HG03342 (cell line): ENCODE results near the gene GALNT12.

Experiments used
- ATAC-seq: cut with Tn5 transposase; IDR thresholded peaks from one replicate; pipeline ENCODE4 v1.9.1; 2021; ENCODE audit warnings: mild to moderate bottlenecking, moderate library complexity; ENCODE audit not compliant: unreplicated experiment

GALNT12 gene

DNA sequence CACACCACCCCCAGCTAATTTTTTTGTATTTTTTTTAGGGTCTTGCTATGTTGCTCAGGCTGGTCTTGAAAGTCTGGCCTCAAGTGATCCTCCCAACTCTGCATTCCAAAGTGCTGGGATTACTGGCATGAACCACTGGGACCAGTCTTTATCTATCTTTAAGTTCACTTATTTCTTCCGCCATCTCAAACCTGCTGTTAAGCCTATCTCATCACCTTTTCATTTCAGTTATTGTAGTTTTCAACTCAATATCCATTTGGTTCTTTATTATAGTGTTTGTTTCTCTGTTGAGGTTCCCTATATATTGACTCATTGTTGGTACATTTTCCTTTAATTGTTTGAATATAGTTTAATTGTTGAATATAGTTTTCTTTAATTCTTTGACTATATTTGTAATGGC is 48.1 kb downstream of the GALNT12 start:
- no peak for ATAC-seq

DNA sequence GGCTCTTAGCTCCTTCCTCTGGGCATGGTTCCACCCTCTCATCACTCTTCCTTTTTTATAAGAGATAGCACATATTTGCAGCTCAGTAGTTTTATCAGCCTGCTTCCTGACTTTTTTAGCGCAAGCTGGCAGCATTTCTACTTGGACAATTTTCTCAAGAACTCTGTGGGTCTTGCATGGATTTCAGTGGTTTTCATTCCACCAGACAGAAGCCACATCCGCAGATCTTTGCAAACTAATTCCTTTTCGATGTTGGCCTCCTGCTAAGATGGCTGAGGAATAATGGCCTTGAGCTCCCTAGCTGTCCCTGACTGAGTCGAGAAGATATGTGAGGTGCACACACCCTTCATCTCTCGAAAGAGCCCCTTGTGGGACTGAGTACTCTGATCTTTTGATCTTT is 49.5 kb downstream of the GALNT12 start:
- no peak for ATAC-seq

DNA sequence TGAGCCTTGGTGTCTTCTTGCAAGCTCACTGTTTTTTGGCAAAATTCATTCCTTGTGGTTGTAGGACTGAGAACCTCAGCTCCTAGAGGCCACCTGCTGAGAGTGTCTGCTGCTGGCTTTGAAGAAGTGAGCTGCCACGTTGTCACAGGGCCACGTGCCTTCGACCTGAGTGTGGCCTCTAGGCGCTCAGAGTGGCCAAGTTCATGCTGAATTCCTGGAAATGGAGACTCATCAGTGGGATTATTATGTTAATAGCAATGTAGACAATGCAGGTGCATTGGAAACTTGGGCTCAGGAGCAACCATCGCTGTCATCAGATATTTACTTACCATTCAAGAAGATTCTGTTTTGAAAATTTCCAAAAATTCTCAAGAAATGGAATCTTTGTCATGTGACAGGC is 52.5 kb downstream of the GALNT12 start:
- no peak for ATAC-seq

DNA sequence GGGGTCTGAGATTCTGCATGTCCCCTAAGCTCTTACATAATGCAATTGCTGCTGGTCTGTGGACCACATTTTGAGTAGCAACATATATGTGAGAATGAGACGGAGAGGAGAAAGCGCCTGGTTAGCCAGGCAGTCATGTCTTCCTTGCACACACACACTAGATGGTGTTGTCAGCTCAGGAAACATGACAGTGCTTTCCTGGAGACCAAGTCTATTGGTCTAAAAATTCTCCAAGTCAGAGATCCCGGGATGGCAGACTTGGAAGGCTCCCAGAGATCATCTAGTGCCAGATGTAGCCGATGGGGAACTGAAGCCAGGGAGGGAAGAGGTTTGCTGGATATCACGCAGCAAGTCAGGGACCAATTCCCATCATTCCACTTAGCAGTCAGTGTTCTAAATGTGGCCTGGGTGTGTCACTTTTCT is 53.4 kb downstream of the GALNT12 start:
- no peak for ATAC-seq

DNA sequence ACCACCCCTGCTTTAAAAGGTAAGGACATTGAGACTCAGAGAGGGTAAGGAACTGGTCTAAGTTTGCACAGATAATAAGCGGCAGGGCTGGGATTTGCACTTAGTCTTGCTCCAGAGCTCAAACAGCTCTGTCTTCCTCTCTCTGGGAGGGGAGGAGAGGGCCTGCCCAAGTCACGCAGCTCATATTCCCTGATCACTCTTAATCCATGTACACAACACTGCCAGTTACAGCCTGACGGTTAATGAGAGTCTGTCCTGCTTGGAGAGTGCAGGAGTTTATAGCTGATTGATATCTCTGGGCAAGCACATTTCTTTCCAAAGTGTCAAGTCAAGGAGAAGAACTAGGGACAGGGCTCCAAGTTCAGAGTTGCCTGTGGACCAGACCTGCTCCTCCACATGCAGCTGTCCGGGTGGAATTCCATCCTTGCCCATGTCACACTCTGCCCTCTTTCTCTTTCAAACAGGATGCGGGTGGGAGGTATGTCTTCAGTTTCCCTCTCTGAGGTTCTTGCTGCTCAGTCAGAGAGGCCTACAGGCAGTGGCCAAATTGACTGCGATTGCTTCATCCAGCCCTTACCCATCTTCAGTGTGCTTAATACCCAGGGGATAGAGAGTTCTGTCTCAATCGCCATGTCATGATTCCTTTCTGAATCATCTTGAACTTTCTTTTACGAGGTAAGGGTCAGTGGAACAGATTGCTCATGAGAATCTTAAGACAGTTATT is 54.5 kb downstream of the GALNT12 start:
- ATAC-seq = no peak

DNA sequence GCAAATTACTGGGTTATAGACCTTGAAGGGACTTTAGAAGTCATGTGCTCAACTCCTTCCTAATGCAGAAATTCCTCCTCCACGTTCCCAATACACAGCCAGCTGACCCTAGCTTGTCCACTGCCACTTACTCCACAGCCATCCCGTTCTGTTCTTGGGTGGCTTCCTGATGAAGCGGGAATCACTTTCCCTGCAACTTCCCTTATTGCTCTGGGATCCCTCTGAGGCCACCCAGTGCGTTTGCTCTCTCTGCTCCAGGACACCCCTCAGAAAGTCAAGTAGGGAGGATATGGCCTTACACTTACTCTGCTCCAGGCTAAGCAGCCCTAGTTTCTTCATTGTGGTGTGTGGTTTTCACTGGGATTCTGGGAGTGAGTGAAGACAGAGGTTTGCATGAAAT is 55.5 kb downstream of the GALNT12 start:
- ATAC-seq = no peak

DNA sequence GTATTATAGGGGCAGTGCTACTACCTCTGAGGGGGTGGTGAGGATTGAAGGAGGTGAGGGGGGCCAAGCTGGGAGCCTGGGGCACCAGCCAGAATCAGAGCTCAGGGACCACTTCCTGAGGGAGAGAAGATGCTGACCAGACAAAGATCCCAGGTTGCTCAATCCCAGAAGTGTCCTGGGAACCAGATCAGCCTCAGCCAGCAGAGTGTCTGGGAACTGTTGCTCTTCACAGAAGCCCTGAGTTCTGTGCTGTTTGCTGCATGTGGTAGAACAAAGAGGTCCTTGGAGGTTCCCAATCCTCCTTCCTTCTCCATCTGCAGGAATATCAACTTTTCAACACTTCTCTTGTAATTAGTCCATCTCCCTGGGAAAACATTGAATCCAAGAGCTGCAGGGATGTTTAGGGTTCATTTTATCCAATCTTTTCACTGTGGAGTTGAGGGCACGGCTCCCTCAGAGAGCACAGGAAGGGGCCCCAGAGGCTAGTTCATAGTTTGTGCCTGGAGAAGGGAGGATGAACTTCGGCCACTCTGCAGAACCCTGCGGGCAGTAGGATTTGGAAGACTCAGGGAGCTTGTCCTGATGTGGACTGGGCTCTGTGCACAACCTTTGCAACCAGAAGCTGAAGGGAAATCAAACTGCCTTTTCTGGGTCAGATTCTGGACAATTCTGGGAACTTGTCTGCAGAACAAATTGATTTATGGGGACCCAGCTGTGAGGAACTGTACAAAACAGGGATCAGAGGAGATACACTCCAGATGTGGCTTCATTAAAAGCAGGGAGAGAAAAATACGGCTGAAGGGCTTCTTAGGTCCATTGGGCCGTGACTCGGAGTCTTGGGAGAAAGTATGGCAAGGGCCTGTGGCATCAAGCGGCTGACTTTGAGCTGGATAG is 57.1 kb downstream of the GALNT12 start:
- no peak for ATAC-seq

DNA sequence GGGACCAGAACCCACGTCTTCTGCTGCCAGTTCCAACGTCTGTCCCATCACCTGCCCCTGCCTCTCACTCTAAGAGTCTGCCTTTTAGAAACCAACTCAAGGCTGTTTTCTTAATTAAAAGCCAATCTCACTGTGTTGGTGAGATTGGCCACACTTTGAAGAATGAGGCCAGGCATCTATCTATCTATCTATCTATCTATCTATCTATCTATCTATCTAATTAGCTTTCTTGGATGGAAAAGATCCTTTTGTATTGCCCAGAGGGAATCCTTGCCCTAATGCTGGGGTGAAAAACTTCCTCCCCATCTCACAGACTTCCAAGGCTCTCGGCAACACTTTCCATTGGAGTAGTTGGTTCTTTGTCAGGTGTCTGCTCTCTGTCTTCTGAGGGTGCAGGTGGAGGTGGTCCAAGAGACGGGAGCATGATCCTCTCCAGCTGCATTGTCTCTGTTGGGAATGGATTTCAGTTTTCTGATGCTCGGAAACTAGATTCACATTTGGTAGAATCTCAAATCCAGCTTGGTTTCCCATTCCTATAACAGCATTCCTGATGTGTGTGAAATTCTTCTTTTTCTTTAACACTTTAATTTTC is 57.9 kb downstream of the GALNT12 start:
- no peak for ATAC-seq

DNA sequence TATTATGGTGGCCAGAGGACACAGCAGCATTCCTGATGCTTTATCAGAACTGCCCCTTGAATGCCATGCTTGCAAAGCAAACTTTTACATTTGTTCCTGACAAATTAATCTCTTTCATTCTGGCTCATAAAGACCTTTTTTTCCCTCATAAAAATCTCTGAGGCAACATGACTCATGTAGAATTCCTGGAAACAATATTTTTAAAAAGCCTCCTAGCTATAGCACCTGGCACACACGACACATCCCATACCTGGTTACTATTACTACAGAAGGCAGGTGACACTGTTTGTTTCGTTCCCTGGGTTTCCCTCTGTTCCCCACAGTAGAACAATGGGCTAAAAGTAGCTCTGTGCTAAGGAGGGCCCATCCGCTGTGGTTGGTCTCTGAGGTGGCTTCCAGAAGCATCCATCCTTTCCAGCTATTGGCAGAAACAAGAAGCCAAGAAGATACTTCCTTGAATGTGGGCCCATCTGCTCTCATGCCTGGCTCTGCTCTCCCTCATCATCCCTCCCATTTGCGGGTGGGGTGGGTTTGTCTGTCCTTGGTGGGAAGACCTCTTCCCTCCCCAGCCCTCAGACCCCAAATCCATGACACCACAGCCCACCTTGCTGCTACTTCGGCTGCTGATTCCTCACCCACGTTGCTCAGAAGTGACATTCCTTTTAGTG is 59.1 kb downstream of the GALNT12 start:
- ATAC-seq = no peak

DNA sequence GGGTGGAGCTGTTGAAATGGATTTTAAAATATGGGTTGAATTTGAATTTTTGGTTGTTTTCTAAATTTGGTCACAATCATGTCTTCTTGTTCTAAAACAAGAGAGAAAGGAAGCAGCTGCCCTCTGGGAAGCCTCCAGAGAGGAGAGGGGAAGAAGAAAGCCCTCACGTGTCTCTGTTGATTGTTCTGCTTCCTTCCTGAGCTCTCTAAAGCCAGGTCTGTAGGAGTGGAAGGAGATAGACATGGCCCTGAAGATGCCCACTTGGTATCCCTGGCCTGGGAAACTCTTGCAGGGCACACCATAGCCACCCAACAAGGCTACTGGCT is 59.6 kb downstream of the GALNT12 start:
- no peak for ATAC-seq

DNA sequence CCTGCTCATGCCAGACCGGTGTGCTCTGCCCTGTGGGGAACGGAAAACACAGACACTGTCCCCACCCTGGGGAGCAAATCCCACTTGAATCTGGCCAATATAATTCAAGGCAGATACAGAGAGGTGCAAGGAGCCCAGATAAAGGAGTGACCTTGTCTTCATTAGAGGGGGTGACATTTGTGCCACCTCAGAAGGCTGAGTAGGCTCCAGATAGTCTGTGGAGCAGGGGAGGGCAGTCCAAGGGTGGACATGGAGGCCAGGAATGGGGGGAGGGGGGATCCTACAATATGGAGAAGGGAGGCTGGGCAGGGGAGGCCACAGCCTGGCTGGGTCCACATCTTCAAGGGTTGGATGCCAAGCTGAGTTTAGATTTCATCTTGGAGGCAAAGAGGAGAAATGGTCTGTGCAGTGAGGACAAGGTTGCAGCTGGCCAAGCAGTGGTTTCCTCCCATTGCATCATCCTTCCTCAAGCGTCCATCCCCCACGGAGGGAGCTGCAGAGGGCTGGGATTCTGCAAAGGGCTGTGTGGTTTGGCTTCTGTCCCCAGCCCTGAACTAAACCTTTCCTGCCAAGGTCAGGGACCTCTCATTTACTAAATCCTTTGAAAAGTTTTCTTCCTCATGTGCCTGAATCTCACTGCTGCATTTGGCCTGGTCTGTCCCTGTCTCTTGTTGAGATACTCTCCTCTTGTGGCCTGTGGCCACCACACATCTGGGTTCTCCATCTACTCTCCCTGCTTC is 60.1 kb downstream of the GALNT12 start:
- ATAC-seq = no peak

DNA sequence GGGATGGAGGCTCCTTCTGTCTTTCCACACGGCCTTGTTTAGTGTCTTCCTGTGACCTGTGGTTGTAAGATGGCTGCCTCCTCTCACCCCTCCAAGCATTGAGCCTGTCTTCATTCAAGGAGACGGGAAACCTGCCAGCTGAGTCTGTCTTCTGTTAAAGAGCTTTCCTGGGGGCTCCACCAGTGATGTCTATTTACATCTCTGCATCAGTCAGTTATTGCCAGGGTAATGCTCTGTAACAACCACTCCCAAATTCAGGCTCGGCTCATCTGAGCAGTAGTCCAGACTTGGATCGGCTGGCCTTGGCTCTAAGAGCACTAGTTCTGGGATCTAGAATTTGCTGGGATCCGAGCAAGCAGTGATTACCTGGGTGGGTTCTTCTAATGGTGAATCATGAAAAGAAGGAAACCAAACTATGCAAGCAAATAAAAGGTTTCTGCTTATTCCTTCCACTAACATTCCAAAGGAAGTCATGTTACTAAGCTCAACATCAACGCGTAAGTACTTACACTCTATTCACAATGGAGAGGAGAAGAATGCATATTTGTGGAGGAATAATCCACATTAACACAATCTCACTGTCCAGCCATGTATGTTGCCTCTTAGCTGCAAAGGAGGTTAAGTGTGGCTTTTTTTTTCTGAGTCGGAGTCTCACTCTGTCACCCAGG is 61.7 kb downstream of the GALNT12 start:
- ATAC-seq = no peak

DNA sequence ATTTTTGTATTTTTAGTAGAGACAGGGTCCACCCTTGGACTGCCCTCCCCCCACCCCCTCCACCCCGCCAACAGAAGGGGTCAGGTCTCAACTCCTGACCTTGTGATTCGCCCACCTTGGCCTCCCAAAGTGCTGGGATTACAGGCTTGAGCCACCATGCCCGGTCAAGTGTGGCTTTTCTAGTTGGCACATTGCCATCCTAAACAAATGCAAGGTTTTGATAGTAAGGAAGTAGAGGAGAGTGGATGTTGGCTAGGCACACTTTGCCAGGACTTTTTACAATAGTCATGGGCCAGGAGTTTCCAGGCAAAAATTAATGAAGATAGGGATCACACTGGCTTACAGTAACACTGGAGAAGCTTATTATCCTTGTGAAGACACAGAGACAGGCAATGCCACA is 62.4 kb downstream of the GALNT12 start:
- no peak for ATAC-seq

DNA sequence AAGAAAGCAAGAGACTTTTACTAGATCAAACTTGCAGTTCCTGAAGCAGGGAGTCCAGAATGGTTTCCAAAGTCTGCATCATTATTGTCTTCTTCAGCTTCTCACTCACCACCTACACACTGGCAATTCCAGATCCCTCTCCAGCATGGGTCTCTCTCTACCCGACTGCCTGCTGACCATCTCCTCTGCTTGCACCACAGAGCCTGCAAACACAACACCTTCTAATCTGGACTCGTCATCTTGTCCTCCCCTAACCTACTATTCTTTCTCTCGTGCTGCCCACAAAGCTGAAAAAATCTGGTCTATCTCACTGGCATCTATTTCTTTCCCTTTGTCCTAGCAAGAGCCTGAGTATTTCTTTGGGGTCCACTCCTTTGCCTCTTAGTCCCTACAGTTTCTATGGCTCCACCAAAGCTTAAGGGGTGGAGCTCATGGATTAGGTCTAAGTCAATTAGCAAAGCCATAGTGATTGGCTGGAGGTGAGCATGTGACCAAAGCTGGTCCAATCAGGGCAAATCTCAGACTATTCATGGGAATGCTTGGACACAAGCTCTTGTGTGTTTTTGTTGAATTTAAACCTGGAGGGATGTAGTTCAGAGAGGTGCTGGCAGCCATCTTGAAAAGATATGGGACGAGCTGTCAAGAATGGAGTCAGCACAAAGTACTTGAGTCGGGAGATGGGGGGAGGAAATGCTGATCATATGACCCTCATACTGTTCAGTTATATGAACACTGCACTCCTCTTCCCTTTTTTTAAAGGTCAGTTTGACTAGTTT is 63.5 kb downstream of the GALNT12 start:
- no peak for ATAC-seq

DNA sequence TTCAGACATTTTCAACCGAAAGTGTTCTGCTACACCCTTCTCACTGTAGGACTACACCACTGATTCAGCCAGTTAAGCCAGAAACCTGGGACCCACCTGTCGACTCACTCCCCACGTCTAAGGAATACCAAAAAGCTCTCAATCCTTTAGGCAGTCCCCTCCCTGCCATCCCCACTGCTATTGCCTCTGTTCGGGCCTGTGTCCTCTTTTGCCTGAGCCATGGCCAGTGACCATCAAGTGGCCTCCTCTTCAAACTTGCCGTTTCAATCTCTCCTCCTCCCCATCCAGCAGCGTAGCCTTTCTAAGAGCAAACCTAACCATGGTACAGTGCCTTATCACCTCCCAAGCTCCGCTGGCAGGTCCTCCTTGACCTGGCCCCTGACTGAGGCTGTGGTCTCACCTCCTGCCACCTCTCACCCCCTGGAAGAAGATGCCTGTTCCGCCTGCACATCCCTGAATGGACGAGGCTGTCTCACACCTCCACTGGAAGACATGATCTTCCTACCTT is 64.1 kb downstream of the GALNT12 start:
- no peak for ATAC-seq

DNA sequence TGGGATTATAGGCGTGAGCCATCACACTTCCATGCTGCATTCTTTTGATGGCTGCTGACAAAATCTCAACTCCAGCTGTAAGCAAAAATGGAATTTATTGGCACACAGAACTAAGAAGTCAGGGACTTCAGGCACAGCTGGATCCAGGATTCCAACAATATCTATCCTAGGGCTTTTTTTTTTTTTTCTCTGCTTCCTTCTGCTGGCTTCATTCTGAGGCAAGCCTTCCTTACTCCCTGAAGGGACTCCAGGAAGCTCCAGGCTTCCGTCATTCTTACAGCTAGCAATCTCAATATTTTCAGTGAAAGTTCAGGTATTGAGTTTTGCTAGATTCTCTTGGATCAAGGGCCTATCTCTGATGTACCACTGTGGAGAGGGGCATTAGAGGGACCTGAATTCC is 66.1 kb downstream of the GALNT12 start:
- ATAC-seq = no peak

DNA sequence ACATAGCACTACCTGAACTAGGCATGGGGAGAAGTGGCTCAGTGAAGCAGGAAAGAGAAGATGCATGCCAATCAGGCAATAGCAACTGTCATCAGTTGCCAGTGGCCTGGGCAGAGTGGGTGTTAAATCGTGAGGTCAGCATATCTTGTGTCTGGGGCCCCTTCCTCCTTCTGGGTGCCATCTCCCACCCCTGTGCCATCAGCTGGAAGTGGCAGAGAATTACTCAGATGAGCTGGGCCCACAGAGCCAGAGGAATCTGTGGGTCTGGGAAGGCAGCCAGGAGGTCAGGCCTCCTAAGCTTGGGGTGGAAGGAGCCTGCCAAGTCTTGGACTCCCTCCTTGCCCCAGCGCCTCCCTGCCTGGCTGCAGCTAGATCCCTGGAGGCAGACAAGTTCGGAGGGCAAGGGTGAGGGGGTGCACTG is 66.5 kb downstream of the GALNT12 start:
- ATAC-seq = no peak

DNA sequence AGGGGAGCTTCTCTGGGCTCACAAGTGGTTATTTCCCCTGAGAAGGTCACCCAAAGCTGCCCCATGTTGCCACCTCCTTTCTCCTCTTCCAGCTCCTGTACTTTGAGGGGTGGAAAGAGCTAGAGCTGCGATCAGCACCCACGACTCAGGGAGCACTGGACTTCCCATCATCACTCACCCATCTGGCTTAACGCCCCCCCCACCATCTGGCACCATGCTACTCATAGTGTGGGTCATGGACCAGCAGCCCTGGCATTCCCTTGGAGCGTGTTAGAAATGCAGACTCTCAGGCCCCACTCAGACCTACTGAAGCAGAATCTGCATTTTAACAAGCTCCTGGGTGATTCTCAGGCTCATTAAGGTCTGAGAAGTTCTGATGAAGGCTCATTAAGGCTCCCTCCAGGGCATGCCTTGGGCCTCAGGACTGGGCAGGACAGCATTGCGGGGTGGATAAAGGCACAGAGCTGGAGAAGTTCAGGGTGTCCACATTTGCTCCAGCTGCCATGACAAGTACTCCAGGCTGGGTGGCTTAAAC is 67.3 kb downstream of the GALNT12 start:
- no peak for ATAC-seq

DNA sequence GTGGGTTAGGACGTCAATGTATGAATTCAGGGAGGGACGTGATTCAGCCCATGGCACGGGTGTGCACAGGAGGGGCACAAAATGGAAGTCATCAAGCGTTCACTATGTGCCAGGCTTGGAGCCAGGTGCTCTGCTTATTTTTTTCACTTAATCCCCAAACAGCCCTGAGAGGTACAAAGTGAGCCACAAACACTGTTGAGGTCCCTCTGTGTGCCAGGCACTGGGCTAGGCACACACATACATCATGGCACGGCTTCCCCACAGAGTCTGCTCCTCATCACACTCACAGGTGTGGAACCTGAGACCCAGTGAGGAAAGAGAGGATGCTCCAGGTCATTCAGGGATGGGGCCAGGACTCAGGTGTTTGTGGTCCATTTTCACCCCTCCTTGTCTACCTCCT is 68.1 kb downstream of the GALNT12 start:
- no peak for ATAC-seq
